IMR-90 (cell line): Measurements from ENCODE around the gene GYPE. TPM values are rescaled to one million over a fixed set of nuclear protein-coding genes. Genes with fewer than 3 reads are reported as not detected.
"Not testable (repeated sequence)": the region's sequence is repeated elsewhere in the genome, so short reads cannot be mapped to it uniquely, and the experiment has no call there.

Experiments used
- ATAC-seq: fragments of 200-7000 bp; cut with Tn5 transposase; 2 replicates; pipeline ENCODE4 v1.9.1; 2020; ENCODE audit warnings: low read depth, mild to moderate bottlenecking, moderate library complexity
- BruUV-seq: library from RNA; stranded (reverse); fragments of 400-500 nt; replicated peaks from 2 replicates; lab custom pipeline; 2021; lab: Mats Ljungman, UMichigan
- CTCF ChIA-PET: fragments of 300-600 bp; formaldehyde crosslinking; extraction: SDS; loops from one replicate; lab custom pipeline; 2021; ENCODE audit warnings: antibody characterized with exemption; lab: Yijun Ruan, JAX
- POLR2A ChIA-PET: fragments of 300-600 bp; sonication (Branson Sonifier 250); formaldehyde crosslinking; loops from one replicate; lab custom pipeline; 2022; ENCODE audit warnings: antibody characterized with exemption; ENCODE audit not compliant: unreplicated experiment; lab: Charles Lee
- DNase-seq: peaks from one replicate; pipeline ENCODE4 v3.0.0; 2013
- H2AFZ ChIP-seq: replicated peaks from 2 replicates; pipeline ENCODE3; 2013; ENCODE audit warnings: low read length, mild to moderate bottlenecking; ENCODE audit not compliant: poor library complexity
- H2AK5ac ChIP-seq: 2 replicates; pipeline ENCODE4 v1.6.1; 2013; ENCODE audit warnings: low read depth, low read length, inconsistent platforms
- H2AK9ac ChIP-seq: replicated peaks from 2 replicates; pipeline ENCODE3; 2013; ENCODE audit warnings: mild to moderate bottlenecking, low read depth, low read length, moderate library complexity; ENCODE audit not compliant: poor library complexity
- H2BK120ac ChIP-seq: 2 replicates; pipeline ENCODE4 v1.6.1; 2013; ENCODE audit warnings: low read depth, low read length, inconsistent platforms
- H2BK15ac ChIP-seq: 3 replicates; pipeline ENCODE4 v1.6.1; 2013; ENCODE audit warnings: low read depth, low read length, inconsistent platforms
- H2BK20ac ChIP-seq: 2 replicates; pipeline ENCODE4 v1.6.1; 2013; ENCODE audit warnings: low read depth, mild to moderate bottlenecking, inconsistent platforms, low read length, moderate library complexity
- H2BK5ac ChIP-seq: 2 replicates; pipeline ENCODE4 v1.6.1; 2013; ENCODE audit warnings: mild to moderate bottlenecking, low read depth, low read length, inconsistent platforms; ENCODE audit not compliant: poor library complexity, severe bottlenecking
- H3K14ac ChIP-seq: replicated peaks from 2 replicates; pipeline ENCODE4 v1.6.1; 2013; ENCODE audit warnings: low read depth, low read length, inconsistent platforms
- H3K18ac ChIP-seq: 2 replicates; pipeline ENCODE4 v1.6.1; 2013; ENCODE audit warnings: low read depth, low read length, control low read depth
- H3K23ac ChIP-seq: 2 replicates; pipeline ENCODE4 v1.6.1; 2013; ENCODE audit warnings: low read depth, low read length, inconsistent platforms
- H3K27ac ChIP-seq: 2 replicates; pipeline ENCODE4 v1.5.1; 2013; ENCODE audit warnings: mild to moderate bottlenecking, control low read depth, low read length; ENCODE audit not compliant: insufficient read depth
- H3K27me3 ChIP-seq: 2 replicates; pipeline ENCODE4 v1.6.1; 2013; ENCODE audit warnings: low read length; ENCODE audit not compliant: control insufficient read depth, insufficient read depth
- H3K36me3 ChIP-seq: 2 replicates; pipeline ENCODE4 v1.6.1; 2013; ENCODE audit warnings: low read length, mixed read lengths; ENCODE audit not compliant: control insufficient read depth, insufficient read depth
- H3K4ac ChIP-seq: 2 replicates; pipeline ENCODE4 v1.6.1; 2013; ENCODE audit warnings: low read depth, low read length, inconsistent platforms
- H3K4me1 ChIP-seq: 2 replicates; pipeline ENCODE4 v1.6.1; 2013; ENCODE audit warnings: low read length, mixed read lengths; ENCODE audit not compliant: control insufficient read depth, insufficient read depth
- H3K4me2 ChIP-seq: 2 replicates; pipeline ENCODE4 v1.6.1; 2013; ENCODE audit warnings: low read depth, mild to moderate bottlenecking, control low read depth, low read length, moderate library complexity
- H3K4me3 ChIP-seq: 2 replicates; pipeline ENCODE4 v1.5.1; 2013; ENCODE audit warnings: low read depth, mild to moderate bottlenecking, control low read depth, low read length, moderate library complexity; ENCODE audit not compliant: insufficient read depth
- H3K56ac ChIP-seq: 2 replicates; pipeline ENCODE4 v1.6.1; 2013; ENCODE audit warnings: low read length, inconsistent platforms; ENCODE audit not compliant: insufficient read depth; ENCODE audit errors: extremely low read depth
- H3K79me1 ChIP-seq, 2 experiments: 2 replicates each; pipeline ENCODE4 v1.6.1; 2013; ENCODE audit warnings: low read length in 2 of 2, inconsistent platforms in 1 of 2, low read depth in 1 of 2
- H3K9ac ChIP-seq: 2 replicates; pipeline ENCODE4 v1.6.1; 2013; ENCODE audit warnings: low read depth, low read length, control low read depth
- H3K9me1 ChIP-seq: 2 replicates; pipeline ENCODE4 v1.6.1; 2013; ENCODE audit warnings: low read length, inconsistent platforms; ENCODE audit not compliant: insufficient read depth
- H3K9me3 ChIP-seq: 2 replicates; pipeline ENCODE4 v1.6.1; 2013; ENCODE audit warnings: low read length; ENCODE audit not compliant: control insufficient read depth, insufficient read depth
- H4K20me1 ChIP-seq: 2 replicates; pipeline ENCODE4 v1.6.1; 2013; ENCODE audit warnings: low read length, inconsistent platforms; ENCODE audit not compliant: insufficient read depth
- H4K5ac ChIP-seq: 2 replicates; pipeline ENCODE4 v1.6.1; 2013; ENCODE audit warnings: mild to moderate bottlenecking, low read depth, low read length, control low read depth
- H4K8ac ChIP-seq, 2 experiments: 2 replicates each; pipeline ENCODE4 v1.6.1; 2013; ENCODE audit warnings: low read depth in 2 of 2, low read length in 2 of 2, control low read depth in 1 of 2, inconsistent platforms in 1 of 2
- H4K91ac ChIP-seq: 2 replicates; pipeline ENCODE4 v1.6.1; 2013; ENCODE audit warnings: low read depth, low read length, inconsistent platforms; ENCODE audit not compliant: insufficient read depth
- WGBS, 2 experiments: methylation state at CpG; one replicate each; pipeline versions ENCODE4 v1.1.5 to v1.1.7; 2013; ENCODE audit warnings: missing lambda C conversion rate in 2 of 2; ENCODE audit not compliant: insufficient read length in 1 of 2; ENCODE audit errors: extremely low coverage in 2 of 2; 5-methylcytosine and 5-hydroxymethylcytosine counted together
- dilution Hi-C: fragments of 300-500 bp; cut with HindIII; formaldehyde crosslinking; loops from one replicate; pipeline ENCODE4 v1.14.3; 2018; ENCODE audit warnings: low sequenced_read_pairs; ENCODE audit not compliant: unreplicated experiment
- in situ Hi-C: fragments of 300-500 bp; cut with MboI; formaldehyde crosslinking; loops from 3 replicates; pipeline ENCODE4 v1.14.3; 2019; ENCODE audit warnings: low sequenced_read_pairs, inconsistent platforms, mixed read lengths
- intact Hi-C: fragments of 100-400 bp; cut with micrococcal nuclease; formaldehyde crosslinking; loops from 2 replicates; pipeline ENCODE4 v1.10.0; 2022
- polyA plus RNA-seq, 3 experiments: library from polyadenylated mRNA; depleted of rRNA; stranded (reverse); fragments of >200 nt; gene quantifications; 2 replicates each; pipeline ENCODE4 v1.2.3, GENCODE V29; 2012; ENCODE audit warnings: low replicate concordance in 1 of 3
- total RNA-seq: library from RNA; depleted of rRNA; stranded (reverse); fragments of >200 nt; gene quantifications from 2 replicates; pipeline ENCODE4 v1.2.3, GENCODE V29; 2012

GYPE gene
- total and polyA plus RNA-seq, 2 of the 4 experiments (the other 2 are of a cell fraction): 0.36 to 0.54 TPM

GRCh38 chr4:143834196-143834595, 71.2 kb downstream of the GYPE start:
- H3K56ac ChIP-seq, H2BK15ac ChIP-seq, H3K4me1 ChIP-seq, ATAC-seq, H3K4me2 ChIP-seq, H2BK20ac ChIP-seq, in situ Hi-C loops, BruUV-seq, H2BK120ac ChIP-seq, H3K36me3 ChIP-seq, H4K20me1 ChIP-seq, H3K79me1 ChIP-seq, H2AFZ ChIP-seq, H2BK5ac ChIP-seq, H4K8ac ChIP-seq, H3K9me3 ChIP-seq, H4K5ac ChIP-seq, H3K4me3 ChIP-seq, H3K27ac ChIP-seq, H4K91ac ChIP-seq, dilution Hi-C loops, POLR2A ChIA-PET, intact Hi-C loops, H3K27me3 ChIP-seq, H3K18ac ChIP-seq, H2AK9ac ChIP-seq, H3K9ac ChIP-seq, H3K14ac ChIP-seq, H2AK5ac ChIP-seq, H3K23ac ChIP-seq, CTCF ChIA-PET, H3K9me1 ChIP-seq, DNase-seq, H3K4ac ChIP-seq: not testable (repeated sequence)
- no CpG with 5 or more reads among the region's 4 CpGs for WGBS, 2 experiments

DNA sequence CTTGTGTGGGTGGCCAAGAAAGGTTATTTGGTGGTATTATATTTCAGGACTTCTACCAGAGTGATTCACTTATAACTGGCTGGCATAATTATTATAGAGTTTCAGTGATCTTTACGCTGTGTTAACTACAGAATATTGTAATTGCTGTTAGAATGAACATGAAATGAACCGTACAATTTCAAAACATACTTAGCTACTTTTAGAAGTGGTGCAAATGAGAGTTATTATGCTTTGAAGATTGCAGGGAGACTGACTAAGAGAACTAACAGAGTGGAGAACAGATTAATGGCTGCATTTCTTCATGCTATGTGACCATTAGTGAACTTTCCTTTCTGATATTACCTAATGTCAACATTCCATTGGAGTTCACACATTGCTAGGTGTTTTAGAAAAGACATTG, 71.7 kb downstream of the GYPE start:
- WGBS, 2 experiments: no CpG with 5 or more reads among the region's 2 CpGs
- H3K56ac ChIP-seq, H3K18ac ChIP-seq, H2AFZ ChIP-seq, H3K9me1 ChIP-seq, H3K36me3 ChIP-seq, intact Hi-C loops, in situ Hi-C loops, H3K4me1 ChIP-seq, POLR2A ChIA-PET, H3K14ac ChIP-seq, BruUV-seq, H3K79me1 ChIP-seq, H3K4me2 ChIP-seq, H4K8ac ChIP-seq, H3K27me3 ChIP-seq, dilution Hi-C loops, H3K4ac ChIP-seq, H3K4me3 ChIP-seq, H2BK5ac ChIP-seq, DNase-seq, H2AK5ac ChIP-seq, H3K23ac ChIP-seq, H4K5ac ChIP-seq, H3K9me3 ChIP-seq, H2BK20ac ChIP-seq, H4K91ac ChIP-seq, H3K27ac ChIP-seq, CTCF ChIA-PET, H2BK120ac ChIP-seq, H2AK9ac ChIP-seq, H3K9ac ChIP-seq, H4K20me1 ChIP-seq, H2BK15ac ChIP-seq, ATAC-seq: not testable (repeated sequence)
